H1 (cell line): ENCODE data around the gene RBFA. TPM values are rescaled to one million over a fixed set of nuclear protein-coding genes. Genes with fewer than 3 reads are reported as not detected.

Experiments
- CTCF ChIA-PET: fragments of 300-600 bp; sonication (Branson Sonifier 250); formaldehyde crosslinking; loops from one replicate; lab custom pipeline; 2021; ENCODE audit not compliant: partially characterized antibody; lab: Charles Lee
- POLR2A ChIA-PET: fragments of 300-600 bp; sonication (Branson Sonifier 250); formaldehyde crosslinking; loops from one replicate; lab custom pipeline; 2021; ENCODE audit warnings: inconsistent platforms; ENCODE audit not compliant: partially characterized antibody; lab: Charles Lee
- DNase-seq, 2 experiments: peaks; one replicate each; pipeline versions ENCODE4 v3.0.0 to v3.0.0-alpha.2; 2010 to 2022; ENCODE audit warnings: low spot score in 2 of 2, low read depth in 1 of 2, mixed read lengths in 1 of 2
- FAIRE-seq: peaks from 2 replicates; lab custom pipeline; 2011; peaks lifted over from hg19 to GRCh38; lab: Jason Lieb, UNC
- H2AFZ ChIP-seq: 2 replicates; pipeline ENCODE4 v1.8.1; 2012; ENCODE audit warnings: low read length, inconsistent platforms
- H2AK5ac ChIP-seq: 2 replicates; pipeline ENCODE4 v1.6.1; 2013; ENCODE audit warnings: low read depth, low read length
- H2BK120ac ChIP-seq: replicated peaks from 2 replicates; pipeline ENCODE3; 2013; ENCODE audit warnings: low read depth, low read length, inconsistent platforms
- H2BK12ac ChIP-seq: 2 replicates; pipeline ENCODE4 v1.6.1; 2013; ENCODE audit warnings: low read depth, low read length
- H2BK15ac ChIP-seq: 2 replicates; pipeline ENCODE4 v1.6.1; 2013; ENCODE audit warnings: low read length
- H2BK20ac ChIP-seq: 2 replicates; pipeline ENCODE4 v1.6.1; 2013; ENCODE audit warnings: low read length
- H2BK5ac ChIP-seq: 2 replicates; pipeline ENCODE4 v1.6.1; 2013; ENCODE audit warnings: low read depth, low read length
- H3K14ac ChIP-seq: 2 replicates; pipeline ENCODE4 v1.6.1; 2013; ENCODE audit warnings: inconsistent platforms; ENCODE audit not compliant: insufficient read length
- H3K18ac ChIP-seq: 2 replicates; pipeline ENCODE4 v1.6.1; 2013; ENCODE audit warnings: low read length; ENCODE audit errors: extremely low read depth
- H3K23ac ChIP-seq: 2 replicates; pipeline ENCODE4 v1.6.1; 2013; ENCODE audit warnings: inconsistent platforms; ENCODE audit not compliant: insufficient read length
- H3K23me2 ChIP-seq: 2 replicates; pipeline ENCODE4 v1.6.1; 2013; ENCODE audit warnings: low read depth, low read length
- H3K27ac ChIP-seq: 2 replicates; pipeline ENCODE4 v1.6.1; 2011; ENCODE audit warnings: low read depth, low read length, inconsistent platforms
- H3K27me3 ChIP-seq, 4 experiments: replicated peaks in 1 of 4; 1 replicate in 1 of 4; 2 replicates in 3 of 4; pipeline versions ENCODE4 v1.6.1 to v1.8.1; 2011 to 2013; ENCODE audit warnings: low read length in 3 of 4, mild to moderate bottlenecking in 3 of 4, inconsistent platforms in 2 of 4, mixed read lengths in 2 of 4, moderate library complexity in 1 of 4; ENCODE audit not compliant: control insufficient read depth in 3 of 4, insufficient read depth in 3 of 4; ENCODE audit errors: extremely low read depth in 1 of 4
- H3K36me3 ChIP-seq, 4 experiments: 2 replicates each; pipeline versions ENCODE4 v1.6.1 to v1.8.1; 2011 to 2013; ENCODE audit warnings: mild to moderate bottlenecking in 4 of 4, low read length in 3 of 4, moderate library complexity in 2 of 4, control low read depth in 1 of 4, inconsistent platforms in 1 of 4; ENCODE audit not compliant: insufficient read depth in 4 of 4, control insufficient read depth in 2 of 4
- H3K4ac ChIP-seq: replicated peaks from 2 replicates; pipeline ENCODE3; 2013; ENCODE audit warnings: low read length, low read depth, mixed read lengths, inconsistent platforms; ENCODE audit not compliant: insufficient read length
- H3K4me1 ChIP-seq, 4 experiments: replicated peaks in 1 of 4; 1 replicate in 1 of 4; 2 replicates in 3 of 4; pipeline versions ENCODE4 v1.6.1 to v1.8.1; 2011 to 2013; ENCODE audit warnings: low read length in 3 of 4, inconsistent platforms in 2 of 4, mixed read lengths in 1 of 4; ENCODE audit not compliant: insufficient read depth in 4 of 4, control insufficient read depth in 3 of 4
- H3K4me2 ChIP-seq, 2 experiments: 2 replicates each; pipeline versions ENCODE4 v1.6.1 to v1.8.1; 2011 to 2013; ENCODE audit warnings: low read depth in 2 of 2, low read length in 2 of 2, control low read depth in 1 of 2, inconsistent platforms in 1 of 2, mild to moderate bottlenecking in 1 of 2; ENCODE audit not compliant: insufficient read depth in 1 of 2
- H3K4me3 ChIP-seq, 4 experiments: fragments of 200-600, 300-600 bp in 1 of 4; sonication (generic), shearing (Covaris generic), sonication (Bioruptor Twin) in 1 of 4; 2 replicates each; pipeline versions ENCODE4 v1.5.1 to v1.8.1; 2011 to 2016; ENCODE audit warnings: low read length in 4 of 4, low read depth in 3 of 4, control low read depth in 2 of 4, inconsistent platforms in 2 of 4, mild to moderate bottlenecking in 2 of 4, mixed read lengths in 1 of 4, moderate library complexity in 1 of 4; ENCODE audit not compliant: insufficient read depth in 2 of 4; ENCODE audit errors: extremely low read depth in 1 of 4
- H3K56ac ChIP-seq: replicated peaks from 2 replicates; pipeline ENCODE3; 2013; ENCODE audit warnings: low read depth, mild to moderate bottlenecking, mixed read lengths, low read length, inconsistent platforms; ENCODE audit not compliant: insufficient read length
- H3K79me1 ChIP-seq: 2 replicates; pipeline ENCODE4 v1.6.1; 2013; ENCODE audit warnings: low read depth, low read length, control low read depth
- H3K79me2 ChIP-seq, 2 experiments: 2 replicates each; pipeline versions ENCODE4 v1.6.1 to v1.8.1; 2012 to 2013; ENCODE audit warnings: low read length in 2 of 2, mild to moderate bottlenecking in 2 of 2, inconsistent platforms in 1 of 2; ENCODE audit not compliant: insufficient read depth in 2 of 2, control insufficient read depth in 1 of 2
- H3K9ac ChIP-seq, 4 experiments: replicated peaks in 1 of 4; 1 replicate in 1 of 4; 2 replicates in 3 of 4; pipeline versions ENCODE4 v1.6.1 to v1.8.1; 2011 to 2013; ENCODE audit warnings: low read depth in 3 of 4, low read length in 3 of 4, control low read depth in 2 of 4, mild to moderate bottlenecking in 2 of 4, moderate library complexity in 2 of 4, inconsistent platforms in 1 of 4; ENCODE audit errors: extremely low read depth in 1 of 4
- H3K9me3 ChIP-seq, 2 experiments: 2 replicates each; pipeline versions ENCODE4 v1.6.1 to v1.8.1; 2012 to 2013; ENCODE audit warnings: mild to moderate bottlenecking in 2 of 2, moderate library complexity in 2 of 2, control low read depth in 1 of 2, inconsistent platforms in 1 of 2, low read depth in 1 of 2, low read length in 1 of 2, mixed read lengths in 1 of 2; ENCODE audit not compliant: insufficient read depth in 2 of 2
- H4K20me1 ChIP-seq, 2 experiments: replicated peaks in 1 of 2; 2 replicates each; pipeline versions ENCODE3 to v1.8.1; 2011 to 2013; ENCODE audit warnings: inconsistent platforms in 2 of 2, low read length in 2 of 2, mild to moderate bottlenecking in 1 of 2; ENCODE audit not compliant: insufficient read depth in 2 of 2, control insufficient read depth in 1 of 2
- H4K5ac ChIP-seq: 2 replicates; pipeline ENCODE4 v1.6.1; 2013; ENCODE audit warnings: low read length, low read depth, mixed read lengths, inconsistent platforms; ENCODE audit not compliant: insufficient read length
- H4K8ac ChIP-seq: 2 replicates; pipeline ENCODE4 v1.8.0; 2013; ENCODE audit warnings: mild to moderate bottlenecking, moderate library complexity, low read length, inconsistent platforms; ENCODE audit not compliant: insufficient read depth; ENCODE audit errors: extremely low read depth
- H4K91ac ChIP-seq: replicated peaks from 2 replicates; pipeline ENCODE3; 2013; ENCODE audit warnings: low read length, mixed read lengths, inconsistent platforms; ENCODE audit not compliant: insufficient read length
- SP1 ChIP-seq: IDR thresholded peaks from 2 replicates; pipeline ENCODE4 v1.6.1; 2011; ENCODE audit warnings: low read depth, low read length
- WGBS, 2 experiments: shearing (Covaris generic) in 1 of 2; methylation state at CpG; one replicate each; pipeline versions ENCODE4 v1.1.6 to v1.1.7; 2013 to 2015; ENCODE audit warnings: low lambda C conversion rate in 2 of 2, mixed read lengths in 2 of 2, inconsistent platforms in 1 of 2, low coverage in 1 of 2, missing lambda C conversion rate in 1 of 2; ENCODE audit not compliant: insufficient replicate concordance in 2 of 2, insufficient coverage in 1 of 2, insufficient read length in 1 of 2; ENCODE audit errors: extremely low coverage in 1 of 2, missing lambda C conversion rate in 1 of 2; 5-methylcytosine and 5-hydroxymethylcytosine counted together
- polyA plus RNA-seq, 7 experiments: library from polyadenylated mRNA; depleted of rRNA in 3 of 7; stranded (reverse) in 5 of 7; unstranded in 2 of 7; fragments of >200 nt in 5 of 7; fragments of 200-250 nt in 2 of 7; gene quantifications; 1 replicate in 5 of 7; 2 replicates in 1 of 7; 4 replicates in 1 of 7; pipeline versions ENCODE4 v1.2.1 to v1.2.3, GENCODE V29; 2011 to 2013; ENCODE audit warnings: missing spikeins in 2 of 7, mixed read lengths in 2 of 7
- total RNA-seq: library from RNA; stranded (reverse); fragmentation: NEBNext Ultra II Directional; extraction: Animal tissue kit (Norgen Biotek cat#: 25700); gene quantifications from 2 replicates; pipeline ENCODE4 v1.2.1, GENCODE V29; 2021
- TF ChIP-seq, protein P1 (sequence below): IDR thresholded peaks from 2 replicates; pipeline ENCODE4 v1.6.1; 2012; ENCODE audit warnings: inconsistent platforms
- TF ChIP-seq, protein P2 (sequence below): IDR thresholded peaks from 2 replicates; pipeline ENCODE4 v1.6.1; 2012; ENCODE audit warnings: inconsistent platforms

Gene RBFA
- total and polyA plus RNA-seq, 2 of the 8 experiments (the other 6 are each of a cell fraction or from before 2014, with no cell fraction given) = 19.2 to 29.5 TPM

DNA sequence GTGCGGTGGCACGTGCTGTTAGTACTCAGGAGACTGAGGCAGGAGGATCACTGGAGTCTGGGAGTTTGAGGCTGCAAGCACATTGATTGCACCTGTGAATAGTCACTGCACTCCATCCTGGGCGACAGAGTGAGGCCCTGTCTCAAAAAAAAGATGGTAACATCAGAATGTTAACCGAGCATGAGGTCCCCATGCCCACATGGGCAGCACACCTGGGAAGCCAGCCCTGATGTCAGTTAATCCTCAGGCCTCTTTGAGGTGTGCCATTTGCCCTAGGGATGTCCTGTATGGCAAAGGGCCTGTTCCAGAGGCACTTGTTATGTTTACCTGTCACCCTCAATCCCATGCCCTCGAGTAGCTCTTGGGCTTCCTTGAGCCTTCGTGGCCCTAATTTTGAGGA, 16.6 kb downstream of the RBFA start:
- H3K56ac ChIP-seq = no peak overlapping the region
- no peak overlapping the region for H3K23ac ChIP-seq
- POLR2A ChIA-PET = no interaction called here
- no peaks in the 10 kb centered on the region for H3K79me1 ChIP-seq
- no peak overlapping the region for H2BK120ac ChIP-seq
- H2BK15ac ChIP-seq = no peak overlapping the region
- H3K36me3 ChIP-seq = peaks cover 0 to 32% (median 11%) of the 10 kb centered on the region in 4 experiments; a peak in 5 of 8 replicates
- CTCF ChIA-PET = interaction anchor here (0.8 kb wide), 1 partner anchor 152 kb away, joined by 3 read pairs; no protein-coding TSS in a partner anchor
- no peak overlapping the region for H3K4me2 ChIP-seq
- H3K4me1 ChIP-seq = no peaks in the 10 kb centered on the region
- no peak overlapping the region for H2BK5ac ChIP-seq
- no peak overlapping the region for H4K91ac ChIP-seq
- H2BK20ac ChIP-seq = no peak overlapping the region
- no peaks in the 10 kb centered on the region for H3K27me3 ChIP-seq
- H4K20me1 ChIP-seq = peaks cover 0 to 1% of the 10 kb centered on the region in 2 experiments
- no peak for DNase-seq
- no peak overlapping the region for H2AFZ ChIP-seq
- H4K5ac ChIP-seq = no peak overlapping the region
- no peak for FAIRE-seq
- H3K79me2 ChIP-seq = no peaks in the 10 kb centered on the region
- H3K27ac ChIP-seq = no peak overlapping the region
- WGBS, 2 experiments = 83% methylated on average over 6 of the region's 6 CpGs; no CpG with 5 or more reads in 1 of the 2 experiments
- H2AK5ac ChIP-seq = no peak overlapping the region
- no peak overlapping the region for H3K14ac ChIP-seq
- no peak overlapping the region for H3K18ac ChIP-seq
- H4K8ac ChIP-seq = no peak overlapping the region
- no peak overlapping the region for H3K9ac ChIP-seq
- no peak overlapping the region for H2BK12ac ChIP-seq
- no peak overlapping the region for H3K4me3 ChIP-seq
- no peak for TF ChIP-seq SP1
- TF ChIP-seq, protein P1, sequence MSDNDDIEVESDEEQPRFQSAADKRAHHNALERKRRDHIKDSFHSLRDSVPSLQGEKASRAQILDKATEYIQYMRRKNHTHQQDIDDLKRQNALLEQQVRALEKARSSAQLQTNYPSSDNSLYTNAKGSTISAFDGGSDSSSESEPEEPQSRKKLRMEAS = peak; percentile 70
- TF ChIP-seq, protein P2, sequence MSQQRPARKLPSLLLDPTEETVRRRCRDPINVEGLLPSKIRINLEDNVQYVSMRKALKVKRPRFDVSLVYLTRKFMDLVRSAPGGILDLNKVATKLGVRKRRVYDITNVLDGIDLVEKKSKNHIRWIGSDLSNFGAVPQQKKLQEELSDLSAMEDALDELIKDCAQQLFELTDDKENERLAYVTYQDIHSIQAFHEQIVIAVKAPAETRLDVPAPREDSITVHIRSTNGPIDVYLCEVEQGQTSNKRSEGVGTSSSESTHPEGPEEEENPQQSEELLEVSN = peak; percentile 58; the same call in 1 of the 2 replicates
- TF ChIP-seq, all 59 proteins: peak for 2
- Histone ChIP-seq H3K4ac (no peak overlapping the region), H3K9me3 (peaks cover 33 to 34% of the 10 kb centered on the region in 2 experiments), H3K23me2 (no peaks in the 10 kb centered on the region)
